ENCODE data around the gene PAX3.

The PAX3 gene

GRCh38 chr2:222298001-222298310 lies 842 bp downstream of the PAX3 start:
- Histone ChIP-seq H3K4me3 (ENCODE audit: low read depth, low read length) (no peak overlapping the region), H3K36me3 (no peaks in the 10 kb centered on the region), H3K27ac (no peak overlapping the region), H3K9me3 (ENCODE audit: severe bottlenecking) (peaks cover 5% of the 10 kb centered on the region), H3K27me3 (ENCODE audit: insufficient read depth, low read depth, severe bottlenecking) (peaks cover 40% of the 10 kb centered on the region)
- no peak for DNase-seq
- TF ChIP-seq, protein P1, sequence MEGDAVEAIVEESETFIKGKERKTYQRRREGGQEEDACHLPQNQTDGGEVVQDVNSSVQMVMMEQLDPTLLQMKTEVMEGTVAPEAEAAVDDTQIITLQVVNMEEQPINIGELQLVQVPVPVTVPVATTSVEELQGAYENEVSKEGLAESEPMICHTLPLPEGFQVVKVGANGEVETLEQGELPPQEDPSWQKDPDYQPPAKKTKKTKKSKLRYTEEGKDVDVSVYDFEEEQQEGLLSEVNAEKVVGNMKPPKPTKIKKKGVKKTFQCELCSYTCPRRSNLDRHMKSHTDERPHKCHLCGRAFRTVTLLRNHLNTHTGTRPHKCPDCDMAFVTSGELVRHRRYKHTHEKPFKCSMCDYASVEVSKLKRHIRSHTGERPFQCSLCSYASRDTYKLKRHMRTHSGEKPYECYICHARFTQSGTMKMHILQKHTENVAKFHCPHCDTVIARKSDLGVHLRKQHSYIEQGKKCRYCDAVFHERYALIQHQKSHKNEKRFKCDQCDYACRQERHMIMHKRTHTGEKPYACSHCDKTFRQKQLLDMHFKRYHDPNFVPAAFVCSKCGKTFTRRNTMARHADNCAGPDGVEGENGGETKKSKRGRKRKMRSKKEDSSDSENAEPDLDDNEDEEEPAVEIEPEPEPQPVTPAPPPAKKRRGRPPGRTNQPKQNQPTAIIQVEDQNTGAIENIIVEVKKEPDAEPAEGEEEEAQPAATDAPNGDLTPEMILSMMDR (IDR thresholded peaks at IDR 0.05; ENCODE audit: low read depth, low read length): no peak

- no peak overlapping the region for H3K4me3 ChIP-seq (ENCODE audit: low read depth, low read length)
- H3K27me3 ChIP-seq (ENCODE audit: insufficient read depth, low read depth, severe bottlenecking): peaks cover 40% of the 10 kb centered on the region
- DNase-seq: no peak
- TF ChIP-seq, protein P1 (IDR thresholded peaks at IDR 0.05; ENCODE audit: low read depth, low read length): no peak
- H3K9me3 ChIP-seq (ENCODE audit: severe bottlenecking): peaks cover 5% of the 10 kb centered on the region
- no peaks in the 10 kb centered on the region for H3K36me3 ChIP-seq
- no peak overlapping the region for H3K27ac ChIP-seq
Measured at GRCh38 chr2:222297600-222297935, 1.2 kb downstream of the PAX3 start.

- peaks cover 40% of the 10 kb centered on the region for H3K27me3 ChIP-seq (ENCODE audit: insufficient read depth, low read depth, severe bottlenecking)
Measured at GRCh38 chr2:222296911-222297599, 1.7 kb downstream of the PAX3 start.

GRCh38 chr2:222296311-222296741 lies 2.5 kb downstream of the PAX3 start:
- peaks cover 5% of the 10 kb centered on the region for H3K9me3 ChIP-seq (ENCODE audit: severe bottlenecking)
- no peak overlapping the region for H3K27ac ChIP-seq
- no peaks in the 10 kb centered on the region for H3K36me3 ChIP-seq
- TF ChIP-seq, protein P1 (IDR thresholded peaks at IDR 0.05; ENCODE audit: low read depth, low read length): no peak
- H3K27me3 ChIP-seq (ENCODE audit: insufficient read depth, low read depth, severe bottlenecking): peaks cover 40% of the 10 kb centered on the region
- no peak overlapping the region for H3K4me3 ChIP-seq (ENCODE audit: low read depth, low read length)
- DNase-seq: no peak

More at GRCh38 chr2:222296911-222297599, 1.7 kb downstream of the PAX3 start:
- no peak overlapping the region for H3K4me3 ChIP-seq (ENCODE audit: low read depth, low read length)
- peaks cover 5% of the 10 kb centered on the region for H3K9me3 ChIP-seq (ENCODE audit: severe bottlenecking)
- H3K27ac ChIP-seq: no peak overlapping the region
- TF ChIP-seq, protein P1 (IDR thresholded peaks at IDR 0.05; ENCODE audit: low read depth, low read length): no peak
- H3K36me3 ChIP-seq: no peaks in the 10 kb centered on the region
- no peak for DNase-seq

DNA sequence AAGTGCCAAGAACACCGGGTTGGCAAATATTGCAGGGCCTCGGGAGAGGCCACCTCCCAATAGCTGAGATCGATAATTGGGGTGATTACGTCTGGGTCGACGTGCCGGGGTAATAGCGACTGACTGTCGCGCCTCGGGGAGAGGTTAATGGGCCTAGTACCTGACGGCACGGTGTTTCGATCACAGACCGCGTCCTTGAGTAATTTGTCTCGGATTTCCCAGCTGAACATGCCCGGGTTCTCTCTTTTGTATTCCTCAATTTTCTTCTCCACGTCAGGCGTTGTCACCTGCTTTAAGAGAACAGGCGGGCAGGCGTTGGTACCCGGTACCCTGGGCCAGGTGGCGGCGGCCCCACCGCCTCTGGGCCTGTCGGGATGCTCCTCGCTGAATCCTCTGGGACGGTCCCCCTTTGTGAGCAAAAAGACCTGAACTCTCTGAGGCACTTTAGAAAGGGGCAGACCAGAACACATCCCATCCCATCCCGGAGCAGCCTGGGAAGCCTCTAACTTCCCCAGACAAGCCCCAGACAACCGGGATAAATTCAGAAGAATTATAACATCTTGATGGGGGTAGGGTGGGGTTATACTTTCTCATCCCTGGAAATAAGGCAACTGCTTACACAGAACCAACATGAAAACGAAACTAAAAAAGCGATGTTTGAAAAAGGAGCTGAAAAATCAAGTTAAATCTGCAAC lies 3.3 kb downstream of the PAX3 start:
- no peak for DNase-seq
- TF ChIP-seq, protein P1 (IDR thresholded peaks at IDR 0.05; ENCODE audit: low read depth, low read length): no peak
- Histone ChIP-seq H3K27me3 (ENCODE audit: insufficient read depth, low read depth, severe bottlenecking) (peaks cover 38% of the 10 kb centered on the region), H3K4me3 (ENCODE audit: low read depth, low read length) (no peak overlapping the region), H3K36me3 (no peaks in the 10 kb centered on the region), H3K9me3 (ENCODE audit: severe bottlenecking) (peaks cover 5% of the 10 kb centered on the region), H3K27ac (no peak overlapping the region)

Measured in WERI-Rb-1 (cell line).